ENCODE data around the gene AP5S1. TPM values are rescaled to one million over a fixed set of nuclear protein-coding genes. Genes with fewer than 3 reads are reported as not detected.
"Not testable (repeated sequence)": the region's sequence is repeated elsewhere in the genome, so short reads cannot be mapped to it uniquely, and the experiment has no call there.

Gene AP5S1
- total and polyA plus RNA-seq, 2 experiments from 2014 or later: 7.6 to 22.9 TPM

DNA sequence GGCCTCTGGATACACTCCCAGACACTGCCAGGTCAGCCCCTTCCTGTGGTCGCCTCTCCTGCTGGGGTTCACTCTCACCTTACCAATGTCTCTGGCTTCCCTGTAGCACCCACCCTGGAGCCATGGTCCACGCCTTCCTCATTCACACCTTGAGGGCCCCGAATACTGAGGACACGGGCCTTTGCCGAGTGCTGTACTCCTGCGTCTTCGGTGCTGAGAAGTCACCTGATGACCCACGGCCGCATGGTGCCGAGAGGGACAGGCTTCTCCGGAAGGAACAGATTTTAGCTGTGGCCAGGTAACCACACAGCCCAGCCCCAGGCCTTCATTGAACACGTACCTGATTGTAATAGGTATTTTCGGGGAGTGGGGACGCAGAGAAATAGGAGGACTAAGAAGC is 1.6 kb downstream of the AP5S1 start:
- no peak overlapping the region for H3K4me3 ChIP-seq
- no peak overlapping the region for H3K27ac ChIP-seq
- H3K36me3 ChIP-seq: peaks cover 10% of the 10 kb centered on the region
- H3K4me1 ChIP-seq (ENCODE audit: low read depth): no peaks in the 10 kb centered on the region
- H3K27me3 ChIP-seq: no peaks in the 10 kb centered on the region
- TF ChIP-seq, protein P1, sequence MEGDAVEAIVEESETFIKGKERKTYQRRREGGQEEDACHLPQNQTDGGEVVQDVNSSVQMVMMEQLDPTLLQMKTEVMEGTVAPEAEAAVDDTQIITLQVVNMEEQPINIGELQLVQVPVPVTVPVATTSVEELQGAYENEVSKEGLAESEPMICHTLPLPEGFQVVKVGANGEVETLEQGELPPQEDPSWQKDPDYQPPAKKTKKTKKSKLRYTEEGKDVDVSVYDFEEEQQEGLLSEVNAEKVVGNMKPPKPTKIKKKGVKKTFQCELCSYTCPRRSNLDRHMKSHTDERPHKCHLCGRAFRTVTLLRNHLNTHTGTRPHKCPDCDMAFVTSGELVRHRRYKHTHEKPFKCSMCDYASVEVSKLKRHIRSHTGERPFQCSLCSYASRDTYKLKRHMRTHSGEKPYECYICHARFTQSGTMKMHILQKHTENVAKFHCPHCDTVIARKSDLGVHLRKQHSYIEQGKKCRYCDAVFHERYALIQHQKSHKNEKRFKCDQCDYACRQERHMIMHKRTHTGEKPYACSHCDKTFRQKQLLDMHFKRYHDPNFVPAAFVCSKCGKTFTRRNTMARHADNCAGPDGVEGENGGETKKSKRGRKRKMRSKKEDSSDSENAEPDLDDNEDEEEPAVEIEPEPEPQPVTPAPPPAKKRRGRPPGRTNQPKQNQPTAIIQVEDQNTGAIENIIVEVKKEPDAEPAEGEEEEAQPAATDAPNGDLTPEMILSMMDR (IDR thresholded peaks at IDR 0.05; ENCODE audit: low read depth, low read length): no peak
- H3K9me3 ChIP-seq (ENCODE audit: low read depth): no peaks in the 10 kb centered on the region
- no peak for DNase-seq (ENCODE audit: low read depth in 1 of 2, low spot score in 1 of 2)

DNA sequence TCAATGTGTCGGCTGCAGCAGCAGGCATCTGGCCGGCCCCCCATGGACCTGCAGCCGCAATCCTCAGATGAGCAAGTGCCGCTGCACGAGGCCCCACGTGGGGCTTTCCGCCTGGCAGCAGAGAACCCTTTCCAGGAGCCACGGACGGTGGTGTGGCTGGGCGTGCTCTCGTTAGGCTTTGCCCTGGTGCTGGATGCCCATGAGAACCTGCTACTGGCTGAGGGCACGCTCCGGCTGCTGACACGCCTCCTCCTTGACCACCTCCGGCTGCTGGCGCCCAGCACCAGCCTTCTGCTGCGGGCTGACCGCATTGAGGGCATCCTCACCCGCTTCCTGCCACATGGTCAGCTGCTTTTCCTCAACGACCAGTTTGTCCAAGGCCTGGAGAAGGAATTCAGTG is 3.5 kb downstream of the AP5S1 start:
- TF ChIP-seq, protein P1 (IDR thresholded peaks at IDR 0.05; ENCODE audit: low read depth, low read length): no peak
- Histone ChIP-seq H3K4me3 (no peak overlapping the region), H3K4me1 (ENCODE audit: low read depth) (no peaks in the 10 kb centered on the region), H3K27ac (no peak overlapping the region), H3K27me3 (no peaks in the 10 kb centered on the region), H3K9me3 (ENCODE audit: low read depth) (no peaks in the 10 kb centered on the region), H3K36me3 (peaks cover 10% of the 10 kb centered on the region)
- no peak for DNase-seq (ENCODE audit: low read depth in 1 of 2, low spot score in 1 of 2)

DNA sequence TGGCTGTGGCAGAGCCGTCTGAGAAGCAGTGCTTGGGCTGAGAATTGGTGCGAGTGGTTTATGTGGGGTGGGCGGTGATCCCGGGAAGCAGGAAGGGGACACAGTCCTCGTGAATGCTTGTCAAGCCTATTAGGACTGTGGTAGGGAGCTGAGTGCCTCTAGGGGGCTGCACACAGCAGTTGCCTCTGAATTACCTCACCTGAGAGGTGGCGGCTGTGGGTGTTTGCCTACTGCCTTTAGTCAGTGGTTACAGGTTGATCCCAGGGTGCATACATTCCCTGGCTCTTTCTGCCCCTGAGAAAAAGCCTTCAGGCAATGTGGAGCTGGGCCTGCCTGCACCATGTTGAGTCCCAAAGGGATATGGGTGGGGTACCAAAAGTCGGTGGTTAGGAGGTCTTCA is 5.2 kb downstream of the AP5S1 start:
- Histone ChIP-seq H3K36me3 (peaks cover 10% of the 10 kb centered on the region), H3K4me3 (no peak overlapping the region), H3K27ac (no peak overlapping the region), H3K27me3 (no peaks in the 10 kb centered on the region), H3K4me1 (ENCODE audit: low read depth) (no peaks in the 10 kb centered on the region), H3K9me3 (ENCODE audit: low read depth) (no peaks in the 10 kb centered on the region)
- TF ChIP-seq, protein P1 (IDR thresholded peaks at IDR 0.05; ENCODE audit: low read depth, low read length): no peak
- no peak for DNase-seq (ENCODE audit: low read depth in 1 of 2, low spot score in 1 of 2)

- H3K9me3 ChIP-seq (ENCODE audit: low read depth): no peaks in the 10 kb centered on the region
- TF ChIP-seq, protein P1 (IDR thresholded peaks at IDR 0.05; ENCODE audit: low read depth, low read length): no peak
- H3K4me3 ChIP-seq: no peak overlapping the region
- no peaks in the 10 kb centered on the region for H3K27me3 ChIP-seq
- no peak overlapping the region for H3K27ac ChIP-seq
- peaks cover 10% of the 10 kb centered on the region for H3K36me3 ChIP-seq
- DNase-seq (ENCODE audit: low read depth in 1 of 2, low spot score in 1 of 2): no peak
- no peaks in the 10 kb centered on the region for H3K4me1 ChIP-seq (ENCODE audit: low read depth)
These were observed 6.1 kb downstream of the AP5S1 start for GRCh38 chr20:3826420-3826819.

GRCh38 chr20:3828798-3829197 is 8.5 kb downstream of the AP5S1 start:
- TF ChIP-seq, protein P1 (IDR thresholded peaks at IDR 0.05; ENCODE audit: low read depth, low read length): no peak
- peaks cover 3% of the 10 kb centered on the region for H3K36me3 ChIP-seq
- H3K9me3 ChIP-seq (ENCODE audit: low read depth): no peaks in the 10 kb centered on the region
- no peak for DNase-seq (ENCODE audit: low read depth in 1 of 2, low spot score in 1 of 2)
- no peak overlapping the region for H3K4me3 ChIP-seq
- H3K4me1 ChIP-seq (ENCODE audit: low read depth): no peaks in the 10 kb centered on the region
- no peak overlapping the region for H3K27ac ChIP-seq
- no peaks in the 10 kb centered on the region for H3K27me3 ChIP-seq

GRCh38 chr20:3829891-3830290 is 9.5 kb downstream of the AP5S1 start:
- H3K27me3 ChIP-seq; DNase-seq (ENCODE audit: low read depth in 1 of 2, low spot score in 1 of 2); H3K36me3 ChIP-seq; H3K4me1 ChIP-seq (ENCODE audit: low read depth); H3K27ac ChIP-seq; H3K4me3 ChIP-seq; H3K9me3 ChIP-seq (ENCODE audit: low read depth): not testable (repeated sequence)
